ENCODE data around the gene MMP19. TPM values are rescaled to one million over a fixed set of nuclear protein-coding genes. Genes with fewer than 3 reads are reported as not detected.
"Not testable (repeated sequence)": the region's sequence is repeated elsewhere in the genome, so short reads cannot be mapped to it uniquely, and the experiment has no call there.

Gene MMP19
- total RNA-seq, 1 donor from 2014 or later, result 0.53 TPM

GRCh38 chr12:55874443-55874842, 31.7 kb upstream of the MMP19 start:
- Histone ChIP-seq H3K4me3 (ENCODE audit: low read depth, low read length) (no peak overlapping the region), H3K27me3 (ENCODE audit: control insufficient read depth, insufficient read depth, low read length) (no peaks in the 10 kb centered on the region), H3K36me3 (ENCODE audit: control insufficient read depth, insufficient read depth, low read length) (no peaks in the 10 kb centered on the region)
- FAIRE-seq, result no peak
- peak; percentile 18 for DNase-seq (ENCODE audit: low read depth)
- TF ChIP-seq CTCF (IDR thresholded peaks at IDR 0.05; ENCODE audit: insufficient read depth, low read length, severe bottlenecking), result no peak

- H3K27me3 ChIP-seq (ENCODE audit: control insufficient read depth, insufficient read depth, low read length); FAIRE-seq; H3K36me3 ChIP-seq (ENCODE audit: control insufficient read depth, insufficient read depth, low read length); H3K4me3 ChIP-seq (ENCODE audit: low read depth, low read length); DNase-seq (ENCODE audit: low read depth): not testable (repeated sequence)
Observed at GRCh38 chr12:55866454-55867004, 23.8 kb upstream of the MMP19 start.

- FAIRE-seq (no peak), DNase-seq (ENCODE audit: low read depth) (no peak)
- no peaks in the 10 kb centered on the region for H3K27me3 ChIP-seq (ENCODE audit: control insufficient read depth, insufficient read depth, low read length)
- no peak overlapping the region for H3K4me3 ChIP-seq (ENCODE audit: low read depth, low read length)
- H3K36me3 ChIP-seq (ENCODE audit: control insufficient read depth, insufficient read depth, low read length), result no peaks in the 10 kb centered on the region
- no peak for TF ChIP-seq CTCF (IDR thresholded peaks at IDR 0.05; ENCODE audit: insufficient read depth, low read length, severe bottlenecking)
Observed at GRCh38 chr12:55865327-55865726, 22.6 kb upstream of the MMP19 start.

GRCh38 chr12:55862931-55863330, 20.2 kb upstream of the MMP19 start:
- not testable (repeated sequence) for H3K4me3 ChIP-seq (ENCODE audit: low read depth, low read length); FAIRE-seq; DNase-seq (ENCODE audit: low read depth); H3K27me3 ChIP-seq (ENCODE audit: control insufficient read depth, insufficient read depth, low read length); H3K36me3 ChIP-seq (ENCODE audit: control insufficient read depth, insufficient read depth, low read length)

- Histone ChIP-seq H3K36me3 (ENCODE audit: control insufficient read depth, insufficient read depth, low read length) (no peaks in the 10 kb centered on the region), H3K4me3 (ENCODE audit: low read depth, low read length) (no peak overlapping the region), H3K27me3 (ENCODE audit: control insufficient read depth, insufficient read depth, low read length) (no peaks in the 10 kb centered on the region)
- no peak for TF ChIP-seq CTCF (IDR thresholded peaks at IDR 0.05; ENCODE audit: insufficient read depth, low read length, severe bottlenecking)
- FAIRE-seq, result no peak
- no peak for DNase-seq (ENCODE audit: low read depth)
Observed at GRCh38 chr12:55862286-55862685, 19.6 kb upstream of the MMP19 start.

GRCh38 chr12:55861871-55862270, 19.1 kb upstream of the MMP19 start:
- DNase-seq (ENCODE audit: low read depth), result no peak
- no peak for FAIRE-seq
- Histone ChIP-seq H3K4me3 (ENCODE audit: low read depth, low read length) (no peak overlapping the region), H3K27me3 (ENCODE audit: control insufficient read depth, insufficient read depth, low read length) (no peaks in the 10 kb centered on the region), H3K36me3 (ENCODE audit: control insufficient read depth, insufficient read depth, low read length) (no peaks in the 10 kb centered on the region)
- no peak for TF ChIP-seq CTCF (IDR thresholded peaks at IDR 0.05; ENCODE audit: insufficient read depth, low read length, severe bottlenecking)

- FAIRE-seq, result no peak
- no peak for TF ChIP-seq CTCF (IDR thresholded peaks at IDR 0.05; ENCODE audit: insufficient read depth, low read length, severe bottlenecking)
- DNase-seq (ENCODE audit: low read depth), result no peak
Observed at GRCh38 chr12:55861396-55861795, 18.7 kb upstream of the MMP19 start.

More at GRCh38 chr12:55861396-55861795, 18.7 kb upstream of the MMP19 start:
- Histone ChIP-seq H3K36me3 (ENCODE audit: control insufficient read depth, insufficient read depth, low read length) (no peaks in the 10 kb centered on the region), H3K4me3 (ENCODE audit: low read depth, low read length) (no peak overlapping the region), H3K27me3 (ENCODE audit: control insufficient read depth, insufficient read depth, low read length) (no peaks in the 10 kb centered on the region)
